Measurements from ENCODE around the gene PTCHD4. TPM values are rescaled to one million over a fixed set of nuclear protein-coding genes. Genes with fewer than 3 reads are reported as not detected.

Gene PTCHD4
- total and polyA plus RNA-seq, 2 of the 13 experiments (the other 11 are each of a cell fraction or from before 2014, with no cell fraction given), result 28.4 to 32.9 TPM

- peak; percentile 65; the same call in 1 of the 2 replicates for TF ChIP-seq ARID4A (CRISPR knock-in tag; IDR thresholded peaks at IDR 0.05; ENCODE audit: borderline replicate concordance)
- peak; percentile 71; the same call in 1 of the 2 replicates for TF ChIP-seq PAX8 (CRISPR knock-in tag; IDR thresholded peaks at IDR 0.05; ENCODE audit: borderline replicate concordance)
- TF ChIP-seq, protein P1, sequence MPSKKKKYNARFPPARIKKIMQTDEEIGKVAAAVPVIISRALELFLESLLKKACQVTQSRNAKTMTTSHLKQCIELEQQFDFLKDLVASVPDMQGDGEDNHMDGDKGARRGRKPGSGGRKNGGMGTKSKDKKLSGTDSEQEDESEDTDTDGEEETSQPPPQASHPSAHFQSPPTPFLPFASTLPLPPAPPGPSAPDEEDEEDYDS (CRISPR knock-in tag; IDR thresholded peaks at IDR 0.05), result peak; percentile 82
- peak; percentile 31; the same call in 1 of the 2 replicates for TF ChIP-seq FOXJ3 (CRISPR knock-in tag; IDR thresholded peaks at IDR 0.05; ENCODE audit: borderline replicate concordance)
- TF ChIP-seq ZNF44 (CRISPR knock-in tag; IDR thresholded peaks at IDR 0.05), result peak; percentile 42; the same call in 1 of the 2 replicates
- TF ChIP-seq ISL2 (CRISPR knock-in tag; IDR thresholded peaks at IDR 0.05), result peak; percentile 45; the same call in 1 of the 2 replicates
- peak; percentile 92 for TF ChIP-seq FOXA3 (CRISPR knock-in tag; IDR thresholded peaks at IDR 0.05)
- TF ChIP-seq, protein P2, sequence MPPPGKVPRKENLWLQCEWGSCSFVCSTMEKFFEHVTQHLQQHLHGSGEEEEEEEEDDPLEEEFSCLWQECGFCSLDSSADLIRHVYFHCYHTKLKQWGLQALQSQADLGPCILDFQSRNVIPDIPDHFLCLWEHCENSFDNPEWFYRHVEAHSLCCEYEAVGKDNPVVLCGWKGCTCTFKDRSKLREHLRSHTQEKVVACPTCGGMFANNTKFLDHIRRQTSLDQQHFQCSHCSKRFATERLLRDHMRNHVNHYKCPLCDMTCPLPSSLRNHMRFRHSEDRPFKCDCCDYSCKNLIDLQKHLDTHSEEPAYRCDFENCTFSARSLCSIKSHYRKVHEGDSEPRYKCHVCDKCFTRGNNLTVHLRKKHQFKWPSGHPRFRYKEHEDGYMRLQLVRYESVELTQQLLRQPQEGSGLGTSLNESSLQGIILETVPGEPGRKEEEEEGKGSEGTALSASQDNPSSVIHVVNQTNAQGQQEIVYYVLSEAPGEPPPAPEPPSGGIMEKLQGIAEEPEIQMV (CRISPR knock-in tag; IDR thresholded peaks at IDR 0.05; ENCODE audit: low read depth), result peak; percentile 70; the same call in 1 of the 2 replicates
Measured at GRCh38 chr6:48102476-48103195, 8.4 kb downstream of the PTCHD4 start (continued).

Measured in HepG2 (cell line).